Stimulated activated CD4-positive, alpha-beta T cell treated with anti-CD3 and anti-CD28 coated beads, Interleukin-2, amount 100 ng/mL, for 24 hours (primary cell): ENCODE measurements around the gene D2HGDH.
A peak's percentile ranks its signal among the peaks of the same experiment; 100 is the strongest.
"Not testable (repeated sequence)": the region's sequence is repeated elsewhere in the genome, so short reads cannot be mapped to it uniquely, and the experiment has no call there.

Experiments used
- DNase-seq, 2 donors: peaks; one replicate each; pipeline ENCODE4 v3.0.0-alpha.2; 2020

The D2HGDH gene

GRCh38 chr2:241751152-241751551 is 16.7 kb downstream of the D2HGDH start:
- DNase-seq = no peak

GRCh38 chr2:241751776-241752175 is 17.3 kb downstream of the D2HGDH start:
- DNase-seq = no peak

- DNase-seq = no peak
These were observed 17.8 kb downstream of the D2HGDH start for GRCh38 chr2:241752253-241752652.

GRCh38 chr2:241752689-241753276 is 18.4 kb downstream of the D2HGDH start:
- no peak for DNase-seq

- no peak for DNase-seq
These were observed 19.1 kb downstream of the D2HGDH start for GRCh38 chr2:241753493-241753892.

- DNase-seq = no peak
These were observed 19.6 kb downstream of the D2HGDH start for GRCh38 chr2:241754042-241754441.

- DNase-seq = no peak
These were observed 20.7 kb downstream of the D2HGDH start for GRCh38 chr2:241755166-241755565.

GRCh38 chr2:241755777-241756176 is 21.3 kb downstream of the D2HGDH start:
- DNase-seq = no peak

- DNase-seq = no peak
These were observed 24.8 kb downstream of the D2HGDH start for GRCh38 chr2:241759067-241759807.

GRCh38 chr2:241759893-241760292 is 25.5 kb downstream of the D2HGDH start:
- not testable (repeated sequence) for DNase-seq

- DNase-seq = no peak
These were observed 25.9 kb downstream of the D2HGDH start for GRCh38 chr2:241760301-241760771.

- no peak for DNase-seq
These were observed 28.0 kb downstream of the D2HGDH start for GRCh38 chr2:241762321-241762932.

- DNase-seq = peak; percentile 35 to 59
These were observed 28.5 kb downstream of the D2HGDH start for GRCh38 chr2:241762933-241763369.

- DNase-seq = no peak
These were observed 29.3 kb downstream of the D2HGDH start for GRCh38 chr2:241763551-241764274.

- no peak for DNase-seq
These were observed 30.1 kb downstream of the D2HGDH start for GRCh38 chr2:241764275-241765241.

GRCh38 chr2:241767464-241768250 is 33.2 kb downstream of the D2HGDH start:
- peak in 1 of 2 donors; percentile 9 for DNase-seq

GRCh38 chr2:241768251-241768711 is 33.9 kb downstream of the D2HGDH start:
- no peak for DNase-seq

GRCh38 chr2:241768850-241769249 is 34.4 kb downstream of the D2HGDH start:
- peak in 1 of 2 donors; percentile 4 for DNase-seq

- no peak for DNase-seq
These were observed 35.4 kb downstream of the D2HGDH start for GRCh38 chr2:241769819-241770184.

- DNase-seq = no peak
These were observed 35.9 kb downstream of the D2HGDH start for GRCh38 chr2:241770185-241770935.
